NT2/D1 (cell line): ENCODE results near the gene RGPD5.
"Not testable (repeated sequence)": the region's sequence is repeated elsewhere in the genome, so short reads cannot be mapped to it uniquely, and the experiment has no call there.

ENCODE experiments used
- SUZ12 ChIP-seq: IDR thresholded peaks from 2 replicates; pipeline ENCODE4 v1.6.1; 2011; ENCODE audit not compliant: insufficient read length, insufficient read depth; ENCODE audit errors: extremely low read depth
- YY1 ChIP-seq: IDR thresholded peaks from 2 replicates; pipeline ENCODE4 v1.6.1; 2011; ENCODE audit not compliant: insufficient read length, insufficient read depth
- ZNF274 ChIP-seq: IDR thresholded peaks from 2 replicates; pipeline ENCODE4 v1.6.1; 2011; ENCODE audit warnings: mild to moderate bottlenecking, low read depth, low read length

DNA sequence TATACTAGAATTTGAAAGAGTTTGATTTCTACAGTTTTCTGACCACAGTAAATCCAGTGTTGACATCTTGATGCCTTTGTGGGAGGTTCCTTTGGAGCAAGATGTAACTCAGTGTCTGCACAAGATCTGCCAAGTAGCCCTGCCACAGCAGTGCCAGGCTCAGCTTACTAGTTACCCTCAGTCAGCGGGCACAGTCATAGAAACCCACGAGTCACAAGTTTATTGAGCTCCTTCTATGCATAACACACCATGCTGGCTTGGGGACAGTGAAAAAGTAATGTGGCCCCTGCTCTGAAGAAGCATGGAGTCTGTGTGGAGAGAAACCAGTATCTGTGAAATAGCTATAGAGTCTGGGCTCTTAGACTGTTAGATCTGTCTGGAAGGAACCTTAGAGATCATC is 15.0 kb upstream of the RGPD5 start:
- not testable (repeated sequence) for TF ChIP-seq ZNF274, YY1, SUZ12
